KOPT-K1 (cell line): ENCODE measurements around the gene IL1RAPL1.

Source experiments
- H3K27ac ChIP-seq: fragments of 200-600 bp; sonication (generic); 2 replicates; pipeline ENCODE4 v1.5.1; 2016; ENCODE audit warnings: antibody characterized with exemption, mild to moderate bottlenecking, low read depth, low read length; ENCODE audit not compliant: poor library complexity, severe bottlenecking
- H3K36me3 ChIP-seq: fragments of 200-600 bp; sonication (generic); 2 replicates; pipeline ENCODE4 v1.5.1; 2017; ENCODE audit warnings: antibody characterized with exemption, mild to moderate bottlenecking, low read length, moderate library complexity; ENCODE audit not compliant: insufficient read depth
- H3K9me3 ChIP-seq: fragments of 200-600 bp; sonication (generic); 2 replicates; pipeline ENCODE4 v1.5.1; 2017; ENCODE audit warnings: antibody characterized with exemption, low read length, mild to moderate bottlenecking; ENCODE audit not compliant: insufficient read depth, poor library complexity, severe bottlenecking

IL1RAPL1 gene

DNA sequence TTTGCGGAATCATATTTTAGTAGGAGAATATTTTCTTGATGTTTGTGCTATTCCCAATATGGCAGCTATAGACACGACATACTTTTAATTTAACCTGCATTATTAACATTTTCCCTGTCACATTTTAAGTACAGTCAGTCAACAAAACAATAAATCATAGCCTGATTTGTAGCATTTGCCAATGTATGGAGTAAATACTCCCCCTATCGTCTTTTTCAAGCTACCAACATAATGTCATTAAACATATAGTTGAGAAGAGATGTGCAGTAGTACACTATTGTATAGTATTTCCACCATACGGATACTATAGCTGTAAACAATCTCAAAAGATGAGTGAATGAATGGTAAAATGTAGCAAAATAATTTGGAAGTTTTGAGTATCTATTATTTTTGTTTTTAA is 1324.4 kb downstream of the IL1RAPL1 start:
- Histone ChIP-seq H3K36me3 (no peaks in the 10 kb centered on the region), H3K9me3 (no peaks in the 10 kb centered on the region), H3K27ac (no peak overlapping the region)

DNA sequence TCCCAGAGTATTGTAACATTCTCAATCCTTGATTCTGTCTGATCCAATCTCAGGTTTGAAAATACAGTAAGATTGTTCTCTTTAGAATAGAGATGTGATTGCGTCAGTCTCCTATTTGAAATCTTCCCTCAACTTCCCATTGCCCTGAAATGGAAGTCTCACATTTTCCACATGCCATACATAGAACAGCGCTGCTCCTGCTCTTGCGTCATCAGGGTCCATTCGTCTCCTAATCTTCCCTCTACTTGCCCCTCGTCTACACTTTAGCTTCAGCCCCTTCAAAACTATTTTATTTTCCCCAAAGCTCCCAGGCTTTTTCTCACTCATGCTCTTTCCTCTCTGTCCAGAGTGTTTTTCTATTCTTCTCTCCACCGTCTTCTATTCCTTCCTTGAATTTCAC is 1326.4 kb downstream of the IL1RAPL1 start:
- no peaks in the 10 kb centered on the region for H3K9me3 ChIP-seq

DNA sequence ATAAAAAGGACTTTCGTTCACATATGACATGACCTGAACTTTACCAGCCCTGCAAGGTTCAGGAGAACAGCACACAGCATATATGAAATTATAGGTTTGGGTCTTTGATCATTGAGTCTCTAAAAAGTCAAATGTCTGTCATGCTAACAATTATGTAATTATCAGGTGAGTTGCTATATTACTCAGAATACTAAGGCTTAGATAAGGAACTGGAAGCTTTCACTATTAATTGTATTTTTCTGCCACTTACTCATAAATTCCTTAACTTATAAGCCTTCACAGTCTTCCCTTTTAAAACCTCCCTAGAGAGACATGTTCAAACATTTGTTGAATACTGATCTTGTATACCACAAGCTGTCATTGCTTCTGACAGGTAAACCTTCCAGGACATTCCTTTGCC is 1335.4 kb downstream of the IL1RAPL1 start:
- no peaks in the 10 kb centered on the region for H3K36me3 ChIP-seq
- no peak overlapping the region for H3K27ac ChIP-seq
- no peaks in the 10 kb centered on the region for H3K9me3 ChIP-seq

More for the DNA sequence above, 1326.4 kb downstream of the IL1RAPL1 start:
- Histone ChIP-seq H3K27ac (no peak overlapping the region), H3K36me3 (no peaks in the 10 kb centered on the region)

DNA sequence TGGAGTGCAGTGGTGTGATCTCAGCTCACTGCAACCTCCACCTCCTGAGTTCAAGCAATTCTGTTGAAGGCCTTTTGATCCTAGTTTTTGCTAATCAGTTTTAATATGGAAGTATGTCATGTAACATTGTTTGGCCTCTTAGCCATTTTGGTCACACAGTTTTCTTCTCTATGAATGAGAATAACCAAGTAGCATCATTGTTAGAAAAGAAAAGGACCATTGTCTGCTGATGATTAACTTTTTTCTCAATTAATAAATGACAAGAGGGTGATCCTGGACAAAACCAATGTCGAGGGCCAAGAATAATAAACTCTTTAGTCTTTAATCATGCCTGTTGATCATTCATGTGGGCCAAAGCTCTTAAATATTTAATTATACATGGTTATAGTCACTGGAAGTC is 1338.8 kb downstream of the IL1RAPL1 start:
- Histone ChIP-seq H3K27ac (no peak overlapping the region), H3K36me3 (no peaks in the 10 kb centered on the region), H3K9me3 (no peaks in the 10 kb centered on the region)

DNA sequence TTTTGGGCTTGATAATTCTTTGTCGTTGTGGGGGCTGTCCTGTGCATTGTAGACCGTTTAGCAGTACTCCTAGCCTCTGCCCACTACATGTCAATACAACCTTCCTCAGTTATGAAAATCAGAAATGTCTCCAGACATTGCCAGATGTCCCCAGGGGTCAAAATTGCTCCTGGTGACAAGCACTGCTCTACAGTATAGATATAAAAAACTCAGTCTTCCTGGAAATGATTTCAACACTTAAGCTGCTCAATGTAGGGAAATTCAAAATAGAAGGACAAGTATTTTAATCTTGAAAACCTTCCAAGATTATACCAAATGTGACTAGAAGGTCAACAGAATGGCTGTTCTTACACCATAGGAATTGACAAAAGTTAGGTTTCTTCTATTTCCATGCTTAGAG is 1339.4 kb downstream of the IL1RAPL1 start:
- Histone ChIP-seq H3K27ac (no peak overlapping the region), H3K36me3 (no peaks in the 10 kb centered on the region)

DNA sequence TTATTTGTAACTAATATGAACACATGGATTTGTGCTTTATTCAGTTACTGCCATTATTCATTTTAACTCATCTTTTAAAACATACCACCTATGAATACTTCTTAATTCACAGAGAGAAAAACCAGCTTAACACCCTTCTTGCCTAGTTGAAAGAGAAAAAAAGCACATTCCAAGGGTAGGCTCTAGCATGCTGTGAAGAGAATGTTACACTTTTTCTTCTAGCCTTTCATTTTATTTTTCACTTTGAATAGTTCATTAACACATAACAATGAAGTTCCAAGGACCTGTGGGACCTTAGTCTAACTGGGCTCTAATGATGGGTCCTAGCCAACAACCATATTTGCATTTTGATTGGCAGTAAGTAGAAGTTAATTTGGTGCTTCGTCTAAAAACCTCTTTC is 1348.2 kb downstream of the IL1RAPL1 start:
- H3K27ac ChIP-seq: no peak overlapping the region
- H3K36me3 ChIP-seq: no peaks in the 10 kb centered on the region
- H3K9me3 ChIP-seq: no peaks in the 10 kb centered on the region

More for the DNA sequence above, 1339.4 kb downstream of the IL1RAPL1 start:
- no peaks in the 10 kb centered on the region for H3K9me3 ChIP-seq

DNA sequence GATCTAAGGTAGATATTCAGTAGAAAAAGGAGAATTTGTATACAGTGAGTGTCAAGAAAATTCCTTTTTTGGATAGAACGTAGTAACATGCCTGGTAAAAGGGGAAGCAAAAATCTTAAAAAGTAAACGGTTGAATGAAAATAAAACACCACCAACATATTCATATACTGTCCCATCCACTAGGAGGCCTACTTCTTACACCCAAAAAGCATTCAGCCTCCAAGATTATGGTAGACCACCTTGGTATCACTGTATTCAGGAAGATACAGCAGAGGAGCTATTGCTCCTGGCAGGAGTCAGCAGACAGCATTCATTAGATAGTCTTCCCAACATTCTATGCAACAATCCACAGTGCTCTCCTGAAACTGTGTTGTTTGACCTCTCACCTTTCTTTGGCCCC is 1353.5 kb downstream of the IL1RAPL1 start:
- no peaks in the 10 kb centered on the region for H3K36me3 ChIP-seq
- H3K27ac ChIP-seq: no peak overlapping the region
- H3K9me3 ChIP-seq: no peaks in the 10 kb centered on the region

DNA sequence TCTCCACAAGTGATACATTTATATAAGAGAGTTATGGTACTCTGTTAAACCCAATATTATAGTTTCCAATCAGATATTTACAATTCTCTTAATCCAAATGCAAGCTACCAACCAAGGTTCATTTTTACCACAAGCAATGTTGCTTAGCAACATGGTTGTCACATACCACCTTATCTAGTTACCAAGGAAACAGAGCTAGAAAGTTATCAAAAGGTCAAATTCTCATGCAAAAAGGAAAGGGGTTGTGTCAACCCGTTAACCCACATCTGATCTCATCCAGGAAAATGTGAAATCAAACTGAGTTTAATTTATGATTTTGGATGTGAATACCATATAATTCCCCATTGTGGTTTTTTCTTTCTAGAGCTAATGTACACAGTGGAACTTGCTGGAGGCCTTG is 1354.0 kb downstream of the IL1RAPL1 start:
- Histone ChIP-seq H3K9me3 (no peaks in the 10 kb centered on the region), H3K27ac (no peak overlapping the region), H3K36me3 (no peaks in the 10 kb centered on the region)

DNA sequence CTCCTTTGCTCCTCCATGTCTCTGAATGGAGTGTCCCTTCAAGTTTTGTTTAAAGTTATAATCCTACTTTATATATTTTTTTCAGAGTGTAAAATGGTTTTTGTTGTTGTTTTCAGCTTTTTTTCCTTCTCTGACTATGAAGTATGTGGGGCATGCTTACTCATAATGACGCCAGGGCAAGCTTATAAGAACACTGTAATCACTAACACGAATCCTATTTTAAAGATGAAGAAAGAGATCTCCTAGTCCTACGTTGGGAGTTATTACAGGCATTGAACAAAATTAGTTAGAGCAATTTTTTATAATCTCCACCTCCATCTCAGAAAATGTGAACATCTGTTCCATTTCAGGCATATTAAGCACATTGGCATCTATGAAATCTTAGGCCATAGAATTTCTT is 1360.0 kb downstream of the IL1RAPL1 start:
- H3K9me3 ChIP-seq: no peaks in the 10 kb centered on the region
- no peak overlapping the region for H3K27ac ChIP-seq
- H3K36me3 ChIP-seq: no peaks in the 10 kb centered on the region

DNA sequence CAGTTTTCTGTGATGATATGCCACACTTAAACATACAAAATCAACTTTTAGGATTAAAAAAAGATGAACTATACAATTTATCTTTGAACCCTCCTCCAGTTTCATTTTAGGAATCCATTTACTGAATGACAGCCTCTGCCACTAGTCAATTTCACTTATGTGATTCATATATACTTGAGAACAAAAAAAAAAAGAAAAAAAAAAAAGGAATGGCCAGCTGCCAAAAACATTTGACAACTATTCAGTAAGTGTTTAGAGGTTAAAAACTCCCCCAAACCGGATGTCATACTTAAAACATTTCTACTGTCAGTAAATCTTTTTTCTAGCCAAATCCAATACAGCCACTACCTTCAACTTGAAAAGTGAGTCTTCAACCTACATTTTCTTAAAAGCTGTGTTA is 1361.4 kb downstream of the IL1RAPL1 start:
- H3K9me3 ChIP-seq: no peaks in the 10 kb centered on the region
- no peak overlapping the region for H3K27ac ChIP-seq
- H3K36me3 ChIP-seq: no peaks in the 10 kb centered on the region

DNA sequence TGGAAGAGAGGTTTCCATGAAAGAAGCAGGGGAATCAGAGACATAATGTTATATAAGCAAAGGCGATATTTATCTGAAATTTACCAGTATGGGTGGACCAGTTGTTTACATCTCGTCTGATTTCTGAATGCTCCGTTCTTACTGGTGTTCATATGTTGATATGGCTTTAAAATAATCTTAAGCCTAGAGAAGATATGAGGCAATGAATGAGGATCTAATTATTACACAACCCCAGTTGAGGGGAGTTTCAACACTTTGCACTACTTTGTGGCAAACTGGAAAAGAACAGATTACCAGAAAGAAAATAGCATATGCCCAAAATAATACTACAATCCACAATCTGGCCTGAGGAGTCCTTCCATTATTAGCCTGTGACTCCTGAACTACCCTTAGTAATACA is 1364.8 kb downstream of the IL1RAPL1 start:
- Histone ChIP-seq H3K27ac (no peak overlapping the region), H3K36me3 (no peaks in the 10 kb centered on the region), H3K9me3 (no peaks in the 10 kb centered on the region)

DNA sequence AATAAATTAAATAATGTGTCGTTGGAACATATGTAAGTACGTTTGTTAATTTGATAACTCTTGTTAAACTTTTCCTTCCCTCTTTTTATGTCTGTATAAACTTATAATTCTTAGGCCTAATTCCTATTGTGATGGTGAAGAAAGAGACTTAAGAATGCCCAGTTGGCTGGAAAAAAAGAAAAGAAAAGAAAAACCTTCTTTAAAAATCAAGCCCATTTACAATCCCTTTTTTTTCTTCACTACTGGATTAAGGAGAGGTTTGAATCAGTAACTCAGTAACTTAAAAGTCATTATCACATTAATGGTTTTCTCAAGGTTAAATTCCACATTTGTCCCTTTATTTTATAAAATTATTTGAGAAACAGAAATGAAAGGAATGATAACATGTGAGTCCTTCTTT is 1374.8 kb downstream of the IL1RAPL1 start:
- no peak overlapping the region for H3K27ac ChIP-seq
- H3K36me3 ChIP-seq: no peaks in the 10 kb centered on the region
- H3K9me3 ChIP-seq: no peaks in the 10 kb centered on the region

DNA sequence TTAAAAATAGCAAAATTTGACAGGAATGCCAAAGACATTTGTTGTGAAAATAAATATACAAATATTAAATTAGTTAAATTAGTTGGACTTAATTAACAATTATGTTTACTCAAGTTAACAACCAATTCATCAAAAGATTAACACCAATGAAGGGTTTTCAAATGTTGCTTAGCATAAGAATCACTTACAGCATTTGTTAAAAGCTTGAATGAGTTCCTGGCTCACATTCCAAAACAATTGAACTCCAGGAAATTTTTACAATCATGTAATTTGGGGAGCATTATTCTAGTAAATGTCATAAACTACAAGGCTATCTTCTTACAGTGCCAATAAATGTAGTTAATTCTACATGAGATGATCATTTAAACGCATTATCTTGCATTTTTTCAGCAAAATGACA is 1378.4 kb downstream of the IL1RAPL1 start:
- Histone ChIP-seq H3K27ac (no peak overlapping the region), H3K9me3 (no peaks in the 10 kb centered on the region), H3K36me3 (no peaks in the 10 kb centered on the region)

DNA sequence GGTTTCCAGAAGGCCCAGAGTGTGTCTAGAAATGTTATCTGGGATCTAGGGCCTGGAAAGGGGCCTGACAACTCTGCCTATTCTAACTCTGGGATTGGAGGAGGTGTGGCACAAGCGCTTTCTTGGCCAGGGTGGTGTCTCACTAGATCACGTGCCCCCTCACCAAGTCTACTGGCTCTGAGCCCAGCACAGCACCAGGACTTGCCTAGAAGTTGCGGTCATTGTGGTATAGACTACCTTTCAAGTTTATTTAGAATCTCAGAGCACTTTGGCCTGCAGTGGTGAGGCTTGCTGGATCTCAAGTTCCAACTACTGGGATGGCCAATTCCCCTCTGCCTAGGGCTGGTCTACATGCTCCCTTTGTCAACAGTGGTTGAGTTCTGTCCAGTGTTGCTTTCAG is 1404.8 kb downstream of the IL1RAPL1 start:
- no peak overlapping the region for H3K27ac ChIP-seq
- H3K36me3 ChIP-seq: no peaks in the 10 kb centered on the region
- no peaks in the 10 kb centered on the region for H3K9me3 ChIP-seq

DNA sequence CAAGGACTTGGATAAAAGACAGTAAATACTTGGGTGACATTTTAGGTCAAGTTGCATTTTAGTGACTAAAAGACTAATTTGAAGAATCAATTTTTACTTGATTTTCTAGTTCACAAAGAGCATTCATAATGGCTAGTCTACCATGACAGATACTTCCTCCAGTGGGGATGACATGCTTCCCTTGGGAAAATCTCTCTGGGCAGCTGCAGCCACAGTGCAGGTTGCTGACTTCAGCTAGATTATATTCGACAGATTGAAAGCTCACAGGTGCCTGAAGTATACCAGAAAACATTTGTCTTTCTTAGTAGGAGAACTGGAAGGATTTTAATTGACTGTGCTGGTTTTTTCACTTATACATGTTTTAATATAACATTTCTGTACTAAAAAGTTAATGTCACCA is 1418.6 kb downstream of the IL1RAPL1 start:
- H3K36me3 ChIP-seq: no peaks in the 10 kb centered on the region
- no peaks in the 10 kb centered on the region for H3K9me3 ChIP-seq
- no peak overlapping the region for H3K27ac ChIP-seq
